HG03097 (cell line): ENCODE data around the gene KCNG2.

Experiments
- ATAC-seq: cut with Tn5 transposase; IDR thresholded peaks from one replicate; pipeline ENCODE4 v1.9.1; 2021; ENCODE audit not compliant: unreplicated experiment, low FRiP score

KCNG2 gene

DNA sequence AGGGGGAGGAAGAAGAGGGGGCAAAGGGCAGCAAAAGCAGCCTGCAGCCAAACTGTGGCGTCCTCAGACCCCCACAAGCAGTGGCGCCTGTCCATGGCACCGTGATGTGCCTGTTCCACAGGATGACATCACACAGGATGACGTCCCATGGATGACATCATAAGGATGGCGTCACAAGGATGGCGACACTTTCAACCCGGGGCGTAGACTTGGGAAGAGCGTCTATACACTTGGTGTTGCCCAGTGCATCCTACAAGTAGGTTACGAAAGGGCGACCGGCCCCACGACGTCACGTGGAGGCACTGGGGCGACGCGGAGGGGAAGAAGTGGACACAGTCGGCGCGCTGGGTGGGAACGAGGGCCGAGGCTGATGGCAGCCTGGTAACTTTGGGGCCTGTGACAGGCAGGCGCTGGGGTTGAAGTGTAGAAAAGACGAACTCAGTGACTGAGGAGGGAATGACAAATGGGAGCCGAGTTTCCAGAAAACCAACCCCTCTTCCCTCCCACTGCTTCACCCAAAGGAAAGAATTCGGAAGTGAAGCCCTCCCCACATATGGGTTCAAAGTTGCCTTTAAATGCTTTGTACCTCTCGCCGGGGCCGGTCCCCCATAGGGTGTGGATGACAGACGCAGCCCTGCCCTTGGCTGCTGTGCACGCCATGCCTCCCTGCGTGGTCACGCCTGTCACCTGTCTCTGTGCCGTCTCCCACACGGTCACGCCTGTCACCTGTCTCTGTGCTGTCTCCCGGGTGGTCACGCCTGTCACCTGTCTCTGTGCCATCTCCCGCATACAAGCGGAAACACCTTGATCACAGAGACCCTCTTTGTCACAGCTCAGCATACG is 13.4 kb upstream of the KCNG2 start:
- no peak for ATAC-seq

DNA sequence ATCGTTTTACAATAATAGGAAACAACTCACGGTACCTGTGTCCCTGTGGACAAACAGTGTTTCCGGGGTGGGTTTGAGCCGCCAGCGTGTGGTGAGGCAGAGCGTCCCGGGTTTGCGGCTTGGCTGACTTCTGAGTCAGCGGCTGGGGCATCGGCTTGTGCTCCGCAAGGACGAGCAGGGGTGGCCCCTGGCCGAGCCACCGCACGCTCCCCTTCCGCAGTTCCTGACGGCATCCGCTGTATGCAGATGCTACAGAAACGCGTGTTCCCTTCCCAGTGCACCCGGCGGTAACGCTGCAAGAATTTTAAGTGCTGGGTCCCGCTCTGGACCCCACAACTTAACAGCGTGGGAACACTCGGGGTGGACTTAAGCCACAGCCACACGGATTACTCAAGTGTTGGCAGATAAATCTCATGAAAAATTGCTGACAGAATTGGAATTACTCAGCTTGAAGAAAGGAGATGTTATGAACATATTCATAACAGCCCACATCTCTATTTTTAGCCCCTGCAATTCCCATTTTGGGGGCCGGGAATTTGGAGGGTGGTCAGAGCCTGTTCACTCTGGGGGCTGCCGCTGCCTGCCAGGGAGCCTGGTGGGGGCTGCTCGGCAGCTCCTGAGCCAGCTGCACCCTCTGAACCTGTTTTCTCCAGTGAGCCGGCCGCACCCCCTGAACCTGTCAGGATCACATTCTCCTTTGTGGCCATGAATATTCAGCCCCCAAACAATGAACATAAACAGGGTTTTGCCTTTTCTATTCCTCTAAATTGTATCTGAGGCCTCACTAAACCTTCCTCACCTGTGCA is 12.6 kb upstream of the KCNG2 start:
- no peak for ATAC-seq

DNA sequence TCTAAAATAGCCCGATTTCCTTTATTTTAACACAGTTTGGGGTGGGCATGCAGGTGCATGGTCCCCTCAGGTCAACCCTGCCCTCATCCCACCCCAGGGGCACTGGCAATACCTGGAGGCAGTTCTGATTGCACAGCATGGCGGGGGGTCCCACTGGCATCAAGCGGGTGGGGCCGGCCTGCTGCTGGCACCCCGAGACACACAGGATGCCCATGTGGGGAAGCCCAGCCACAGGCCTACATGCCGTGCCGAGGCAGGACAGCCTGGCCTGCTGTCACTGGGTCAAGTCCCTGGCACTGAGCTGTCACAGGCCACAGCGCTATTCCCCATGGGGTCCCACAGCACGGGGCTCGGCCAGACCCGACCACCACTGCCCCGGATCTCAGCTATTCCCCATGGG is 11.9 kb upstream of the KCNG2 start:
- ATAC-seq, result no peak

DNA sequence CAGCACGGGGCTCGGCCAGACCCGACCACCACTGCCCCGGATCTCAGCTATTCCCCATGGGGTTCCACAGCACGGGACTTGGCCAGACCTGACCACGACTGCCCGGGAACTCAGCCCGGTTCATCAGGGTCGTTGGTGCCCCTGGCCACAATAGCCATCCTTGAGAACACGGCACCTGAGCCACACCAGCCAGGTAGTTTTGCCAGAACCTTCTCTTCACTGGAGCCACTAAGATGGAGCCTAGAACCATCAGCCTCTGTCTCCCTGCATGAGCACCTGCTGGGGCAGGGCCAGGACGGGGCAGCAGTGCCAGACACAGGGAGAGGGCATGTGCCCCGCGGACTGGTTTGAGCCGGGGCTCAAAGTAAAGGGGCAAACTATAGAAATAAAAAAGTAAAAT is 11.4 kb upstream of the KCNG2 start:
- no peak for ATAC-seq

DNA sequence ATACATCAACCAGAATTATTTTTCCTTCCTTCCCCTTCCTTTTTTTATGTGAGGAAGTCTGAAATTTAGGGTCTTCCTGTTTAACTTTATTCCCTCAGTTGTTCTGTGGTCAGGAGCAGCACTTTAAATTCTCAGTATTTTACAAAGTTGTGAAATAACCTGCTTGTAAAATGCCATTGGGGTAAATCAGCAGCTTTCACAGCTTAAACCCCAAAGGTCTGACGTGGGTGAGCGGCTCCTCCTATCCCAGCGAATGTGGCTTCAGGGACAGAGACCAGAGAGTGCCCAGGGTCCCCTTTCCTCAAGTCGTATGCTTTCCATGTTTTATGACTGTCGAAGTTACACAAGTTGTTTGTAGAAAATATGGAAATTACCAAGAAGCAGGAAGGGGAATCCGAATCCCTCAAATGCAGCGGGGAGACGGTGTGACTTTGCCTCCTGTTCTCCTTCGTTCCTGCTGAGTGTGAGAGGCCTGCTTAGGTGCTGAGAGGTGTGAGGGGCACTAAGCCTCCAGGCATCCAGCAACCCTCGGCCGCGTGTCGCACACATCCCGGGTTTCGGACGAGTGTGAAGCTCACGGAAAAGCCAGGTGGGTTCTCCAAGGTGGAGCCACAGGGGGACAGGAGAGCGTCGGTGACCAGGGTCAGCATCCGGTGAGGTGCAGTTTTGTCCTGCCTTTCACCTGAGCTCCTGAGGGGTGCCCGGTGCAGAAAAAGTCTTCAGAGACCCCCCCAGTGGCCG is 10.8 kb upstream of the KCNG2 start:
- ATAC-seq, result no peak

DNA sequence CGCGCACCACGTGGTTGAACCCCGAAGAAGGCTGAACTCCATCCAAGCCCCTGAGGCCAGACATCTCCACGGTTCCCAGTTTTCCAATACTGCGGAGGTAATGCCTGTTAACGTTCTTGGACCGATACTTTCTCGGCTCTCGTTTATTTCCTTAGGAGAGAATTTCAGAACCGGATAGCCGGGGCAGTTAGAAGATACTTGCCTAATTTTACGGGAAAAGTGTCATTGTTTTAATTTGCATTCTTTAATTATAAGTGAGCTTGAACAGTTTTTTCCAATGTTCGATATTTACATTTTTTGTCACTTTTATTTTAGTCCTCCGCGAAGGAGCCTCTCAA is 10.2 kb upstream of the KCNG2 start:
- no peak for ATAC-seq

DNA sequence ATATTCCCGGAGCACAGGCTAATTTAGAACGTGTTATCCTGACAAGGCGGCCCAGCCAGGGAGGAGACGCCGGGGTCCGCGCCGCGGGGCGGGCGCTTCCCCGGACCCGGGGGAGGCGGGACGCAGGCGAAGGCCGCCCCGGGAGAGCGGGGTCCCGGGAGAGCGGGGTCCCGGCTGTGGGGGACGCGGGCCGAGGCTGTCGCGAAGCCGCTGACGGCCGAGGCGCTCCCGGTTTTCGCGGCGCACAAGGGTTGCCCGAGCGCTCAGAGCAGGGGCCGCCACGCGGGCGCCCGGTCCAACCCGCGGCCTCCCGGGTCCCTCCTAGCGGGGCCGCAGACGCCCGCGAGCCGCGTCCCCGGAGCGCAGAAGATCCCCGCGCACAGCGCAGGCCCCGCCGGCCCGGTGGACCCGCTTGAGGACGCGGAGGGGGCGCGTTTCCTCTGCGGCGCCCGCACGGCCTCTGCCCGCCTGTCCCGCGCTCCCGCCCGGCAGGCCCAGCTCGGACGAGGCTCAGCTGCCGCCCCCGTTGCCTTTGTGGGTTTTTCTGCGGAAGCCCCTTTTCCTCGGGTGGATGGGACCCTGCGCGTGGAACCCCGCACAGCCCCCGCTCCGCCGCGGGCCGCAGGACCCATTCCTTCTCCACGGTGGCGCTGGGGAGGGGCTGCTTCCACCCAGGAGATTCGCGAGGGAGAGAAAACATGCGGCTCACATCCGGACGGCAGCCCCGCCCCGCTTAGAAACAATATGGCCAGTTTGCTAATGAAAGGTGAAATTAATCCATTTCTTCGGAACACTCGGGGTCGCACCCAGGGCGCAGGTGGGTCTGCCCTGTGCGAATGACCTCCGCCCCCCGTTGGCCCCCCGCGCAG is 9.6 kb upstream of the KCNG2 start:
- ATAC-seq, result no peak

DNA sequence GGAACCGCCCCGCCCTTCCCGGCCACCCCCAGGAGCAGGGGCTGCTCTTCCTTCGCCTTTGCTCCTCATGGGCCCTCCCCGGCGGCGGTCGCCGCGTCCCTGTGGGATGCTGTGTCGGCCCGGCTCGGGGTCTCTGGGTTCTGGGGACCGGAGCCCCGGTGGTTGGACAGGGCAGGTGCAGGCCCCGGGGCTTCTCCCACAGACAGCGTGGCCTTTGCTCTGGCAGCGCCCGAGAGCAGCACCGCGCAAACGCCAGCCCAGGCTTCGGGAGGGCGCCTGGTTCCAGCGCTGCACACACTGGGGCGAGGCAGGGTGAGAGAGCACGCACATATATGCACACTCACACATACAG is 9.0 kb upstream of the KCNG2 start:
- ATAC-seq, result no peak

DNA sequence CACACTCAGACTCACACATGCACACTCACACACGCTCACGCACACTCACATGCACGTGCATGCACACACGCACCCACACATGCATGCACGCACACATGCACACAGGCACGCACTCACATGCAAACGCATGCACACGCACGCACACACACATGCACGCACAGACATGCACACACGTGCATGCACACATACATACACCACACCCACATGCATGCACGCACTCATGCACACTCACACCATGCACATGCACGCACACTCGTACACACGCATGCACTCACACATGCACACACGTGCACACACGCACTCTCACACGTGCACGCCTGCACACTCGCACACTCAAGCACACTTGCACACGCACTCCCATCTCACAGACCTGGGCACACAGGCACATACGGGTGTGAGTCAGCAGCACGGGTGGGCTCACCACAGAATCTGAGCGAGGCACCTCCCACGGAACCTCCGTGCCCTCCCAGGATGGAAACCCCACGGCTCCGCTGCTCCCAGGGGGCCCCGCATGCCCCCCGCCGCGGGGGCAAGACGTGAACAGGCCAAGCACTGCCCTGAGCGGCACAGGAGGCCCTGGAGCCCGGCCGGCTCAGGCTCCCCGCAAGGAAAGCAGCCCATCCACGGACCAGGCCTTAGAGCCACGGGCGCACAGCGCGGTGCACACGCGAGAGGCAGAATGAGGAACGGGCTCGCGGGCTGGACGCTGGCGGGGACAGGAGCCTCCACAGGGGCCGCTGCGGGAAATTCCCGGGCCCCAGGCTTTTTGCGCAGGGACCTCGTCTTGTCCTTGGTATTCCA is 8.4 kb upstream of the KCNG2 start:
- no peak for ATAC-seq

DNA sequence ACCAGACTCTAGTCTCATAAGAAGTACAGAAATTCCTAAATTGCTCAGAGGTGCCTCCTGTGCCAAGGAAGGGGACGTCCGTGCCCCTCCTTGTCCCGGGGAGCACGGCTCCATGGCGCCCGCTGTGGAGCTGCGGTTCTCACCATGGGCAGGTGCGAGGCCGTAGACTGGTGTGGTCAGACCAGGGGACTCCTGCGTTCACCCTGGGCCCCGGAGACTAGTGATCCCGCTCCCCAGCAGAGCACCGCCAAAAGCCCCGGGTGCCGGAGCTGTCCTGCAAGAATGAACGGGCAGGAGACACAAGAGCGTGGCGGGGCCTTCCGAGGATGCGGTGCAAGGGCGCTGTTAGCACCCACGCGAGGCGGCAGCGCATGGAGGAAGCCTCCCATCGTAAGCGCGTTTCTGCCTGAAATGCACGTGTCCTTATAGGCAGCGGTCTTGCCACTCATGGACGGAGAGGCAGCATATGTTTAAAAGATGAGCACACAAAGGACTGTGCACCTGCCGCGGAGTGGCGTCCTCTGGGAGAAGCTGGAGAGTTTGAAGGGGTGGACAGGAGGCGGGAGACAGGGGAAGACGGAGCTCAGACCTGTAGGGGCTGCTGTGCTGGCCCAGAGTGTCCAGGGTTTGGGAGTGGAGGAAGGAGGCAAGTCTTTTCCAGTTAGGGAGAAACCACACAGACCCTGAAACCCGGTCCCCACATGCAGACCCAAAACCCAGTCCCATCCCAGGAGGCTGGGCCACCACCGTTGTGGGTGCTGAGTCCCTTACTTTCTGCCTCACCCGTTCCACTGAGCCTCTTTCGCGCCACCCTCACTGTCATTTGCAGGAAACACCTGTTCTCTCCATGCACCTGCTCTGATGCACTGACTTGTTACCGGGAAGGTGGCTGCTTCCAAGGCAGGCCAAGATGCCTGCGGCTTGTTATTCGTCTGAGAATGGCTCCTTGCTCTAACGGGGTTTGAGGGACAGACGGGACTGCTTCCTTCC is 7.5 kb upstream of the KCNG2 start:
- ATAC-seq, result no peak

DNA sequence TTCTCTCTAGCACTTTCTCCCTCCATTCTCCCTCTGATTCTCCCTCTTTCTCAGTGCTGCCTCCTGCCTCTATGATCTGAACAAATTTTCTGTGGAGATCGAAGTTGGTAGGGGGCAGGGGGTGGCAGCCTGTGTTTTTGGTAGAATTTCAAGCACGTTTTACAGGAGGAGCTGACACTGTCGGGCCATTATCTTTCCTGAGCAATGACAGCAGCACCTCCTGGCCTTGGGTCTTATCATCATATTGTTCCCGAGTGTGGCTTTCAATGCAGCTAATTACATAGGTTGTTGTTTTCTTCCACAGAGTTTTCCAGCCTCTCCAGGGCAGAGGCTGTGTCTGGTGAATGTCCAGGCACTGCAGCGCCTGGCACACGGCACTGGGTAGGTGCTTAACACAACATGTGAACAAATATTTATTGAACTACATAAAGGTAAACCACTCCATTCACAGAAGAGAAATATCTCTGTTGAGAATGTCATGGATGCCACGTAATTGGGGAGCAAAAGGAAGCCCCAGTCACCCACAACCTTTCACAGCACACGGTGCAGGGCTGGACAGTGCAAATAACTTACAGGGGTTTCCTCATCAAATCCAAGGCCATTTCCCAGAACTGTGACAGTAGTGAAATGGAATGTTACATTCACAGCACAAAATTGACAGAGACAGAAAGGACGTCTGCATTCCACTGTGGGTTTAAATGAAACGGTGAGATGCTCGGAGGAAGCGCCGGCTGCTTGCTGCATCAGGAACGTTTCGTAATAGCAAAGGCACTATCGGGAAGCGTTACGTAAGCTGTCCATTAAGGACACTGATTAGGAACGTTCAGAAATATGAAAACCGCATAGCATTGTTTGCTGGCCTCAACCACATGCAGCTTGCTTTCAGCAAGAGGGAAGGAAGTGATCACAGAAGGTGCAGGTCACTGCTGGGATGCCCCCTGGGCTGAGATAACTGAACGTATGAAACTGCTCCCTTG is 6.5 kb upstream of the KCNG2 start:
- ATAC-seq, result no peak

DNA sequence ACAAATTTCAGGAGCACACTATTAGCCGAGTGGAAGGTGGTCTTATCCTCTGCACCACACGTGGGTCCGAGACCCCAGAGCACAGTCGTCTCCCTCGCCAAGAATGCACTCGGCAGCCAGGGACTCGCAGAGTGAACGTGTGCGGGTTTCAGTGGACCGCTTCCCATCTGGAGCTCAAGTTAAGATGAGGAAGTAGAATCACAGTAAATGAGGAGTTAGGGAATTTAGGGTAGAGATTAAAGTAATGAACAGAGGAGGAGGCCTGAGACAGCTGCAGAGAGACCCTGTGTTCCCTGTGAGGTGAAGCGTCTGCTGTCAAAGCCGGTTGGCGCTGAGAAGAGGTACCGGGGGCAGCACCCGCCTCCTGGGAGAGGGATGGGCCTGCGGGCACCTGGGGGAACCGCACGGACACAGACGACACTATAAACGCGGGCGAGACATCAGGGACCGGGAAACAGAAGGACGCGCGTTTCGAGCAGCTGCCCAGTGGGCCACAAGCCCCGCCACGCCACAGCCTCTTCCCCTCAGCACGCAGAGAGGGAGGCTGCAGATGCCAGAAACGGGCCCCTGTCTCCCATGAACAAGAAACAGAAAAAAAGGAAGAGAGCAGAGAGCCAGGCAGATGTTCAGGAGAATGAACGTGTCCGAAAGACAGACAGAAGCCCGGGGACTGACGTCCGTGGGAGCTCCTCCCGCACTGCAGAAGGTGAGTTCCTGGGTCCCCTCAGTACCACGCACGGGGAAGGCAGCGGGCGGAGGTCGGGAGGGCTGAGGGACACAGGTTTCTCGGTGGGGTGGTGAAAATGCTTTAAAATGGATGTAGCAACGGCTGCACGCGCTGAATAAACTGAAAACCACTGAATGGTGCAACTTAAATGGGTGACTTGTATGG is 5.4 kb upstream of the KCNG2 start:
- no peak for ATAC-seq

DNA sequence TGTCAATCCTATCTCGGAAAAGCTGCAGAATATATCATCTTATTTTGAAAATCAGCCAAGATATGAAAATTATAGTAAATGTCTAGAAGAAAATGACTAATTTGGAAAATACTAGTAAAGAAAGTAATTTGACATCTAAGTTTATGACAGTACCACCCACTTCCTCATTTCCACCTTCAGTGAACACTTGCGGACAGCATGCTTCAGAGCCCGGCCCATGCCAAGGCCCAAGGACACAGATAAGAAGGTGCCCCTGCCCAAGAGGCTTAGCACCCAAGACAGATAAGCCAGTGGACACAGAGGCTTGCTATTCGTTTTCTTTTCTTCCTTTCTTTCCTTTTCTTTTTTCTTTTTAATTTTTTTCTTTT is 4.8 kb upstream of the KCNG2 start:
- no peak for ATAC-seq

DNA sequence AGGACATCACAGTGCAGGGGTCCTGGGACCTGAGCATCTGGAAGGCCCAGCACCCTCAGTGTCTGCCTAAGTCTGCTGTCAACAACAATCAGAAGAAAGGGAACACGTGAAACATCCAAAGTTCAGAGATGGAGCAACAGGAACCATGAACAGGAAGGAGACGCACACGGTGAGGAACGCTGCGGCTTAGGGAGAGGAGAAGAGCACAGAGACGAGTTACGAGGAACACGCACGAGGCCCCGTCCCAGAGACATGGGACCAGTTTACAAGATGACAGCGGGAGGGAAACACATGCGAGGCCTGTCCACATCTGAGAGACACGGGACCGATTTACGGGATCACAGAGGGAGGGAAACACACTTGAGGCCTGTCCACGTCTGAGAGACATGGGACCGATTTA is 2.9 kb upstream of the KCNG2 start:
- ATAC-seq, result no peak

DNA sequence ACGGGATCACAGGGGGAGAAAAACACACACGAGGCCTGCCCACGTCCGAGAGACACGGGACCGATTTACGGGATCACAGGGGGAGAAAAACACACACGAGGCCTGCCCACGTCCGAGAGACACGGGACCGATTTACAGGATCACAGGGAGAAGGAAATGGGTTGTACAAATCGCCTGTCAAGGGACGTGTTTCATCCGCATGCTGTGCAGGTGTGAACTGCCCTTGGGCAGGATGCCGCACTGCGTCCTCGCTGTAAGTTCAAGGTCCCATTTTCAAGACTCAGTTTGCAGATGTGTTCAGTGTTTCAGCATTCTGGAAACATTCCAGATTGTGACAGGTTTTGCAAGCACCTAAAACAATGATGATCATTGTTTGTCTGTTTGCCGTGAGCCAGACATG is 2.3 kb upstream of the KCNG2 start:
- ATAC-seq, result no peak

DNA sequence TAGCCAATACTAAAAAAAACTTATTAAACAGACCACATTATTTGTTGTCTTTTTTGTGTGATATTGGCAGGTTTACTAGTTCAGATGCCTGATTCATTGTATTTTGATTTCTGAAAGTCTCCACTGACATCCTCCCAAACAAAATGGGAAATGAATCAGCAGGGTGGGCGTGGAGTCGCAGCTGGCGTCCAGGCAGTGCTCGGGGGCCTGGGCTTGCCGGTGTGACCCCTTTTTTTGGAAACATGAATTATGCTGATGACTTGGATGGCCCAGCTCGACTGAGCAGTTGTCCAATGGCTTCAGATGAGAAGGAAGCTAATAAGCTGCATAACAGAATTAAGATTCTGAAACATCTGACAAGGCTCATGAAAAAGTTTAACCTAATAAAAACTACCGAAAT is 1.7 kb upstream of the KCNG2 start:
- ATAC-seq, result no peak
